Gastrocnemius medialis (tissue), 4 donors: ENCODE measurements around the gene SP3.

Source experiments
- POLR2A ChIP-seq, 2 donors: fragments of 450-650 bp; IDR thresholded peaks; one replicate each; pipeline ENCODE4 v1.6.1; 2017; ENCODE audit warnings: antibody characterized with exemption in 2 of 2, mild to moderate bottlenecking in 2 of 2, moderate library complexity in 2 of 2
- TF ChIP-seq, protein P1 (sequence below), 5 experiments: fragments of 450-650 bp in 3 of 5; fragments of 200-600 bp in 2 of 5; sonication (generic) in 2 of 5; IDR thresholded peaks in 4 of 5; conservative IDR thresholded peaks in 1 of 5; 1 replicate in 4 of 5; 2 replicates in 1 of 5; pipeline ENCODE4 v1.5.1; 2016 to 2019; ENCODE audit warnings: antibody characterized with exemption in 5 of 5, mild to moderate bottlenecking in 3 of 5, moderate library complexity in 3 of 5

DNA sequence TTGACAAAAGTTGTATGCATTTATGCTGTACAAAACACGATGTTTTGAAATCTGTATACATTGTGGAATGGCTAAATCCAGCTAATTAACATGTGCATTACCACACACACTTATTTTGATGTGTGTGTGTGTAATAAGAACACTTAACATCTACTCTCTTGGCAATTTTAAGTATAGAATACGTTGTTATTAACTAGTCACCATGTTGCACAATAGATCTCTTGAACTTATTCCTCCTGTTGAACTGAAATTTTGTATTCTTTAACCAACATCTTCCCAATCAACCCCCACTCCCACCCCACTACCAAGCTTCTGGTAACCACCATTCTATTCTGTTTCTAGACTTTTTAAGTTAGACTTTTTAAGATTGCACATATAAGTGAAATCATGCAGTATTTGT, 16.3 kb upstream of the SP3 start:
- TF ChIP-seq, protein P1, sequence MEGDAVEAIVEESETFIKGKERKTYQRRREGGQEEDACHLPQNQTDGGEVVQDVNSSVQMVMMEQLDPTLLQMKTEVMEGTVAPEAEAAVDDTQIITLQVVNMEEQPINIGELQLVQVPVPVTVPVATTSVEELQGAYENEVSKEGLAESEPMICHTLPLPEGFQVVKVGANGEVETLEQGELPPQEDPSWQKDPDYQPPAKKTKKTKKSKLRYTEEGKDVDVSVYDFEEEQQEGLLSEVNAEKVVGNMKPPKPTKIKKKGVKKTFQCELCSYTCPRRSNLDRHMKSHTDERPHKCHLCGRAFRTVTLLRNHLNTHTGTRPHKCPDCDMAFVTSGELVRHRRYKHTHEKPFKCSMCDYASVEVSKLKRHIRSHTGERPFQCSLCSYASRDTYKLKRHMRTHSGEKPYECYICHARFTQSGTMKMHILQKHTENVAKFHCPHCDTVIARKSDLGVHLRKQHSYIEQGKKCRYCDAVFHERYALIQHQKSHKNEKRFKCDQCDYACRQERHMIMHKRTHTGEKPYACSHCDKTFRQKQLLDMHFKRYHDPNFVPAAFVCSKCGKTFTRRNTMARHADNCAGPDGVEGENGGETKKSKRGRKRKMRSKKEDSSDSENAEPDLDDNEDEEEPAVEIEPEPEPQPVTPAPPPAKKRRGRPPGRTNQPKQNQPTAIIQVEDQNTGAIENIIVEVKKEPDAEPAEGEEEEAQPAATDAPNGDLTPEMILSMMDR (IDR thresholded peaks at IDR 0.05 in 4 of 5, conservative IDR thresholded peaks at IDR 0.05 in 1 of 5) = no peak
- TF ChIP-seq POLR2A (IDR thresholded peaks at IDR 0.05) = no peak
